K562 (cell line): ENCODE results near the gene TBCC. TPM values are rescaled to one million over a fixed set of nuclear protein-coding genes. Genes with fewer than 3 reads are reported as not detected.

Experiments used
- MAFF ChIP-seq: IDR thresholded peaks from 2 replicates; pipeline ENCODE4 v1.6.1; 2012; ENCODE audit warnings: low read length, improper control_type of control experiment
- RBM17 ChIP-seq: fragments of 200-400 bp; formaldehyde crosslinking; IDR thresholded peaks from 2 replicates; pipeline ENCODE4 v1.6.1; 2017; ENCODE audit warnings: low read depth, mild to moderate bottlenecking, low read length, borderline replicate concordance
- SMARCE1 ChIP-seq: fragments of 450-650 bp; IDR thresholded peaks from 2 replicates; pipeline ENCODE4 v1.7.1; 2016; ENCODE audit warnings: mild to moderate bottlenecking
- TAF7 ChIP-seq: fragments of 450-650 bp; IDR thresholded peaks from 2 replicates; pipeline ENCODE4 v1.6.1; 2016; ENCODE audit warnings: missing genetic modification characterization, missing compliant biosample characterization
- TOE1 ChIP-seq, 2 experiments: fragments of 450-650 bp in 1 of 2; sonication (generic) in 1 of 2; formaldehyde crosslinking in 1 of 2; IDR thresholded peaks; 2 replicates each; pipeline versions ENCODE4 v1.7.1 to v1.8.0; 2016 to 2022; ENCODE audit warnings: borderline replicate concordance in 2 of 2, mild to moderate bottlenecking in 2 of 2, antibody characterized with exemption in 1 of 2, inconsistent platforms in 1 of 2, low read depth in 1 of 2, missing genetic modification reagents in 1 of 2, moderate library complexity in 1 of 2
- ZNF140 ChIP-seq: fragments of 250-450 bp; sonication (Bioruptor Pico); IDR thresholded peaks from 2 replicates; pipeline ENCODE4 v1.8.0; 2021; ENCODE audit warnings: moderate library complexity, mild to moderate bottlenecking, inconsistent platforms
- polyA plus RNA-seq, 8 experiments: library from polyadenylated mRNA; depleted of rRNA in 4 of 8; stranded (reverse) in 5 of 8; unstranded in 3 of 8; fragments of >200 nt; fragmentation: Nextera tagmentation in 2 of 8; fragmentation: Illumina TruSeq in 1 of 8; extraction: Ambion mirVana in 2 of 8; extraction: Trizol in 1 of 8; gene quantifications; 2 replicates each; pipeline versions ENCODE4 v1.2.1 to v1.2.3, GENCODE V29; 2011 to 2014; ENCODE audit warnings: inconsistent platforms in 1 of 8, missing spikeins in 1 of 8
- total RNA-seq, 7 experiments: library from RNA; depleted of rRNA in 6 of 7; stranded (reverse); fragments of >200 nt in 6 of 7; fragmentation: Illumina TruSeq in 2 of 7; extraction: Trizol in 2 of 7; gene quantifications; 2 replicates each; pipeline versions ENCODE4 v1.2.1 to v1.2.3, GENCODE V29; 2011 to 2021; ENCODE audit warnings: low replicate concordance in 1 of 7
- TF ChIP-seq, protein P1 (sequence below): fragments of 450-650 bp; IDR thresholded peaks from 2 replicates; pipeline ENCODE4 v1.6.1; 2016; ENCODE audit warnings: mild to moderate bottlenecking
- TF ChIP-seq, protein P2 (sequence below): fragments of 200-400 bp; formaldehyde crosslinking; IDR thresholded peaks from 2 replicates; pipeline ENCODE4 v1.6.1; 2017; ENCODE audit warnings: mild to moderate bottlenecking, low read depth, low read length, moderate library complexity
- TF ChIP-seq, protein P3 (sequence below): fragments of 250-450 bp; sonication (Bioruptor Pico); IDR thresholded peaks from 2 replicates; pipeline ENCODE4 v1.4.0; 2020; ENCODE audit warnings: mild to moderate bottlenecking, moderate library complexity
- TF ChIP-seq, protein P4 (sequence below): fragments of 450-650 bp; IDR thresholded peaks from 2 replicates; pipeline ENCODE4 v1.6.1; 2016
- TF ChIP-seq, protein P5 (sequence below), 2 experiments: IDR thresholded peaks in 1 of 2; conservative IDR thresholded peaks in 1 of 2; 2 replicates each; pipeline ENCODE4 v1.6.1; 2016; ENCODE audit warnings: low read depth in 2 of 2, mild to moderate bottlenecking in 1 of 2, missing compliant biosample characterization in 1 of 2, missing genetic modification characterization in 1 of 2, moderate library complexity in 1 of 2

Gene TBCC
- total and polyA plus RNA-seq, 9 of the 15 experiments (the other 6 are each of a cell fraction or from before 2014, with no cell fraction given), result 2.8 to 34.1 (median 23.3) TPM

DNA sequence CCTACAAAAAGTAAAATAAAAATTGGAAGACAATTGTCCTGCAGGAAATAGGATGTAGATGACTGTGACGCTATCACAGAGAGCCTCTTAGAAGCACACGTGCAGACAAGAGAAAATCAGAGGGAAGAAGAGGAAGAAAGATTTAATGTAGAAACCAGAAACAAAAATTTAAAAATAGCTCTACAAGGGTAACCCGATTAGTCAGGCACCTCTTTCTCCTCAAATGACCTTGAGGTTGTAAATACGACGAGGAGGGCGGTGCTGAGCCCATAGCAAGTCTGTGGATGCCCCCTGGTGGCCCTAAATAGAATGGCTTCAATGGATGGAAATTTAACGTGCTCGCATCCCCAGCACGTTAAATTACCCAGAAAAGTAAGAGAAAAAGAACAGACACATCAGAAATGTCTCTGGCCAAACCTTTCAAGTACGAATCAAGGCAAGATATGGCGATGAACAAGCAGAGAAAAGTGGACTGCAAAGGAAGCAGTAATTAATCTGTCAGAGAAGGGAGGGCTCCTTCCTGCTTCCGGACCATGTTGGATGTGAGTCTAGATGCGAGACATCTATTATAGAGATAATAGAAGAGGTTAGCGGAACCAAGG lies 19.3 kb downstream of the TBCC start (continued):
- TF ChIP-seq, protein P1, sequence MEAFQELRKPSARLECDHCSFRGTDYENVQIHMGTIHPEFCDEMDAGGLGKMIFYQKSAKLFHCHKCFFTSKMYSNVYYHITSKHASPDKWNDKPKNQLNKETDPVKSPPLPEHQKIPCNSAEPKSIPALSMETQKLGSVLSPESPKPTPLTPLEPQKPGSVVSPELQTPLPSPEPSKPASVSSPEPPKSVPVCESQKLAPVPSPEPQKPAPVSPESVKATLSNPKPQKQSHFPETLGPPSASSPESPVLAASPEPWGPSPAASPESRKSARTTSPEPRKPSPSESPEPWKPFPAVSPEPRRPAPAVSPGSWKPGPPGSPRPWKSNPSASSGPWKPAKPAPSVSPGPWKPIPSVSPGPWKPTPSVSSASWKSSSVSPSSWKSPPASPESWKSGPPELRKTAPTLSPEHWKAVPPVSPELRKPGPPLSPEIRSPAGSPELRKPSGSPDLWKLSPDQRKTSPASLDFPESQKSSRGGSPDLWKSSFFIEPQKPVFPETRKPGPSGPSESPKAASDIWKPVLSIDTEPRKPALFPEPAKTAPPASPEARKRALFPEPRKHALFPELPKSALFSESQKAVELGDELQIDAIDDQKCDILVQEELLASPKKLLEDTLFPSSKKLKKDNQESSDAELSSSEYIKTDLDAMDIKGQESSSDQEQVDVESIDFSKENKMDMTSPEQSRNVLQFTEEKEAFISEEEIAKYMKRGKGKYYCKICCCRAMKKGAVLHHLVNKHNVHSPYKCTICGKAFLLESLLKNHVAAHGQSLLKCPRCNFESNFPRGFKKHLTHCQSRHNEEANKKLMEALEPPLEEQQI, result no peak
- TF ChIP-seq, protein P2, sequence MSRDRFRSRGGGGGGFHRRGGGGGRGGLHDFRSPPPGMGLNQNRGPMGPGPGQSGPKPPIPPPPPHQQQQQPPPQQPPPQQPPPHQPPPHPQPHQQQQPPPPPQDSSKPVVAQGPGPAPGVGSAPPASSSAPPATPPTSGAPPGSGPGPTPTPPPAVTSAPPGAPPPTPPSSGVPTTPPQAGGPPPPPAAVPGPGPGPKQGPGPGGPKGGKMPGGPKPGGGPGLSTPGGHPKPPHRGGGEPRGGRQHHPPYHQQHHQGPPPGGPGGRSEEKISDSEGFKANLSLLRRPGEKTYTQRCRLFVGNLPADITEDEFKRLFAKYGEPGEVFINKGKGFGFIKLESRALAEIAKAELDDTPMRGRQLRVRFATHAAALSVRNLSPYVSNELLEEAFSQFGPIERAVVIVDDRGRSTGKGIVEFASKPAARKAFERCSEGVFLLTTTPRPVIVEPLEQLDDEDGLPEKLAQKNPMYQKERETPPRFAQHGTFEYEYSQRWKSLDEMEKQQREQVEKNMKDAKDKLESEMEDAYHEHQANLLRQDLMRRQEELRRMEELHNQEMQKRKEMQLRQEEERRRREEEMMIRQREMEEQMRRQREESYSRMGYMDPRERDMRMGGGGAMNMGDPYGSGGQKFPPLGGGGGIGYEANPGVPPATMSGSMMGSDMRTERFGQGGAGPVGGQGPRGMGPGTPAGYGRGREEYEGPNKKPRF, result no peak
- TF ChIP-seq, protein P3, sequence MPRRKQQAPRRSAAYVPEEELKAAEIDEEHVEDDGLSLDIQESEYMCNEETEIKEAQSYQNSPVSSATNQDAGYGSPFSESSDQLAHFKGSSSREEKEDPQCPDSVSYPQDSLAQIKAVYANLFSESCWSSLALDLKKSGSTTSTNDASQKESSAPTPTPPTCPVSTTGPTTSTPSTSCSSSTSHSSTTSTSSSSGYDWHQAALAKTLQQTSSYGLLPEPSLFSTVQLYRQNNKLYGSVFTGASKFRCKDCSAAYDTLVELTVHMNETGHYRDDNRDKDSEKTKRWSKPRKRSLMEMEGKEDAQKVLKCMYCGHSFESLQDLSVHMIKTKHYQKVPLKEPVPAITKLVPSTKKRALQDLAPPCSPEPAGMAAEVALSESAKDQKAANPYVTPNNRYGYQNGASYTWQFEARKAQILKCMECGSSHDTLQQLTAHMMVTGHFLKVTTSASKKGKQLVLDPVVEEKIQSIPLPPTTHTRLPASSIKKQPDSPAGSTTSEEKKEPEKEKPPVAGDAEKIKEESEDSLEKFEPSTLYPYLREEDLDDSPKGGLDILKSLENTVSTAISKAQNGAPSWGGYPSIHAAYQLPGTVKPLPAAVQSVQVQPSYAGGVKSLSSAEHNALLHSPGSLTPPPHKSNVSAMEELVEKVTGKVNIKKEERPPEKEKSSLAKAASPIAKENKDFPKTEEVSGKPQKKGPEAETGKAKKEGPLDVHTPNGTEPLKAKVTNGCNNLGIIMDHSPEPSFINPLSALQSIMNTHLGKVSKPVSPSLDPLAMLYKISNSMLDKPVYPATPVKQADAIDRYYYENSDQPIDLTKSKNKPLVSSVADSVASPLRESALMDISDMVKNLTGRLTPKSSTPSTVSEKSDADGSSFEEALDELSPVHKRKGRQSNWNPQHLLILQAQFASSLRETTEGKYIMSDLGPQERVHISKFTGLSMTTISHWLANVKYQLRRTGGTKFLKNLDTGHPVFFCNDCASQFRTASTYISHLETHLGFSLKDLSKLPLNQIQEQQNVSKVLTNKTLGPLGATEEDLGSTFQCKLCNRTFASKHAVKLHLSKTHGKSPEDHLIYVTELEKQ (CRISPR knock-in tag), result no peak
- TF ChIP-seq RBM17, result no peak
- peak; percentile 45; the same call in 1 of the 2 replicates for TF ChIP-seq SMARCE1
- TF ChIP-seq ZNF140 (CRISPR knock-in tag), result no peak
- TF ChIP-seq, protein P4, sequence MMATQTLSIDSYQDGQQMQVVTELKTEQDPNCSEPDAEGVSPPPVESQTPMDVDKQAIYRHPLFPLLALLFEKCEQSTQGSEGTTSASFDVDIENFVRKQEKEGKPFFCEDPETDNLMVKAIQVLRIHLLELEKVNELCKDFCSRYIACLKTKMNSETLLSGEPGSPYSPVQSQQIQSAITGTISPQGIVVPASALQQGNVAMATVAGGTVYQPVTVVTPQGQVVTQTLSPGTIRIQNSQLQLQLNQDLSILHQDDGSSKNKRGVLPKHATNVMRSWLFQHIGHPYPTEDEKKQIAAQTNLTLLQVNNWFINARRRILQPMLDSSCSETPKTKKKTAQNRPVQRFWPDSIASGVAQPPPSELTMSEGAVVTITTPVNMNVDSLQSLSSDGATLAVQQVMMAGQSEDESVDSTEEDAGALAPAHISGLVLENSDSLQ, result no peak
- TF ChIP-seq MAFF, result peak; percentile 18; the same call in 1 of the 2 replicates
- TF ChIP-seq TOE1 (IDR thresholded peaks at IDR 0.05; ENCODE audit: borderline replicate concordance), result 0 out of 2 replicates have a peak, but pooled peaks have one; percentile 48
- no peak for TF ChIP-seq TOE1 (CRISPR knock-in tag; IDR thresholded peaks at IDR 0.05; ENCODE audit: borderline replicate concordance, low read depth)
- TF ChIP-seq, protein P5, sequence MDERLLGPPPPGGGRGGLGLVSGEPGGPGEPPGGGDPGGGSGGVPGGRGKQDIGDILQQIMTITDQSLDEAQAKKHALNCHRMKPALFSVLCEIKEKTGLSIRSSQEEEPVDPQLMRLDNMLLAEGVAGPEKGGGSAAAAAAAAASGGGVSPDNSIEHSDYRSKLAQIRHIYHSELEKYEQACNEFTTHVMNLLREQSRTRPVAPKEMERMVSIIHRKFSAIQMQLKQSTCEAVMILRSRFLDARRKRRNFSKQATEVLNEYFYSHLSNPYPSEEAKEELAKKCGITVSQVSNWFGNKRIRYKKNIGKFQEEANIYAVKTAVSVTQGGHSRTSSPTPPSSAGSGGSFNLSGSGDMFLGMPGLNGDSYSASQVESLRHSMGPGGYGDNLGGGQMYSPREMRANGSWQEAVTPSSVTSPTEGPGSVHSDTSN (CRISPR knock-in tag; IDR thresholded peaks at IDR 0.05; ENCODE audit: low read depth), result no peak
- TF ChIP-seq, protein P5 (tag; conservative IDR thresholded peaks at IDR 0.05; ENCODE audit: low read depth), result no peak
- no peak for TF ChIP-seq TAF7 (tag)
